ENCODE results near the gene EPHA2.

The EPHA2 gene

DNA sequence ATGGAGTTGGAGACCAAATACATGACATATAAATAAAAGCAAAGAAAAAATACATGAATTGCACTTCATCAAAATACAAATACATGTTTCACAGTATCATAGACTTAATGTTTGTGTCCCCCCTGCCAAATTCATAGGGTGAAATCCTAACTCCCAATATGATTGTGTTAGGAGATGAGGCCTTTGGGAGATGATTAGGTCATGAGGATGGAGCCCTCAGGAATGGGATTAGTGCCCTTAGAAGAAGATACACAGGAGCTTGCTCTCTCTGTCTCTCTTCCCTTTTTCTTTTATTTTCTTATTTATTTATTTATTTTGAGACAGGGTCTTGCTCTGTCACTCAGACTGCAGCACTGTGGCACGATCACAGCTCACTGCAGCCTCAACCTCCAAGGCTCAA lies 56.5 kb downstream of the EPHA2 start:
- Histone ChIP-seq H4K20me1 (ENCODE audit: insufficient read depth) (no peaks in the 10 kb centered on the region), H3K36me3 (ENCODE audit: insufficient read depth) (no peaks in the 10 kb centered on the region), H3K27me3 (ENCODE audit: insufficient read depth, low read depth) (no peaks in the 10 kb centered on the region; the same call in 1 of the 2 replicates), H3K4me2 (no peak overlapping the region), H3K4me1 (ENCODE audit: low read depth, poor library complexity, severe bottlenecking) (no peaks in the 10 kb centered on the region), H3K79me2 (ENCODE audit: insufficient read depth, low read depth) (no peaks in the 10 kb centered on the region), H3K27ac (no peak overlapping the region), H2AFZ (ENCODE audit: low read depth) (no peak overlapping the region), H3K9ac (no peak overlapping the region), H3K4me3 (IDR thresholded peaks at IDR 0.05; ENCODE audit: insufficient read depth, low read depth, low read length) (no peak overlapping the region)
- TF ChIP-seq CTCF (conservative IDR thresholded peaks at IDR 0.05; ENCODE audit: low read depth, low read length) = no peak

- H3K36me3 ChIP-seq (ENCODE audit: insufficient read depth) = no peaks in the 10 kb centered on the region
- H3K9ac ChIP-seq = no peak overlapping the region
- H3K27ac ChIP-seq = no peak overlapping the region
- H2AFZ ChIP-seq (ENCODE audit: low read depth) = no peak overlapping the region
- H3K79me2 ChIP-seq (ENCODE audit: insufficient read depth, low read depth) = no peaks in the 10 kb centered on the region
- peaks cover 3% of the 10 kb centered on the region; the same call in 1 of the 2 replicates for H3K27me3 ChIP-seq (ENCODE audit: insufficient read depth, low read depth)
- no peak overlapping the region for H3K4me2 ChIP-seq
- no peak overlapping the region for H3K4me3 ChIP-seq (IDR thresholded peaks at IDR 0.05; ENCODE audit: insufficient read depth, low read depth, low read length)
- H3K4me1 ChIP-seq (ENCODE audit: low read depth, poor library complexity, severe bottlenecking) = no peaks in the 10 kb centered on the region
- no peak for TF ChIP-seq CTCF (conservative IDR thresholded peaks at IDR 0.05; ENCODE audit: low read depth, low read length)
- H4K20me1 ChIP-seq (ENCODE audit: insufficient read depth) = no peaks in the 10 kb centered on the region
Measured at GRCh38 chr1:16095447-16095846, 60.4 kb downstream of the EPHA2 start.

GRCh38 chr1:16094453-16095158 lies 61.3 kb downstream of the EPHA2 start:
- Histone ChIP-seq H4K20me1 (ENCODE audit: insufficient read depth) (no peaks in the 10 kb centered on the region), H3K4me2 (no peak overlapping the region), H3K79me2 (ENCODE audit: insufficient read depth, low read depth) (no peaks in the 10 kb centered on the region), H3K27me3 (ENCODE audit: insufficient read depth, low read depth) (peaks cover 5% of the 10 kb centered on the region; the same call in 1 of the 2 replicates), H2AFZ (ENCODE audit: low read depth) (no peak overlapping the region), H3K4me3 (IDR thresholded peaks at IDR 0.05; ENCODE audit: insufficient read depth, low read depth, low read length) (no peak overlapping the region), H3K27ac (no peak overlapping the region), H3K9ac (no peak overlapping the region), H3K4me1 (ENCODE audit: low read depth, poor library complexity, severe bottlenecking) (no peaks in the 10 kb centered on the region), H3K36me3 (ENCODE audit: insufficient read depth) (no peaks in the 10 kb centered on the region)
- no peak for TF ChIP-seq CTCF (conservative IDR thresholded peaks at IDR 0.05; ENCODE audit: low read depth, low read length)

DNA sequence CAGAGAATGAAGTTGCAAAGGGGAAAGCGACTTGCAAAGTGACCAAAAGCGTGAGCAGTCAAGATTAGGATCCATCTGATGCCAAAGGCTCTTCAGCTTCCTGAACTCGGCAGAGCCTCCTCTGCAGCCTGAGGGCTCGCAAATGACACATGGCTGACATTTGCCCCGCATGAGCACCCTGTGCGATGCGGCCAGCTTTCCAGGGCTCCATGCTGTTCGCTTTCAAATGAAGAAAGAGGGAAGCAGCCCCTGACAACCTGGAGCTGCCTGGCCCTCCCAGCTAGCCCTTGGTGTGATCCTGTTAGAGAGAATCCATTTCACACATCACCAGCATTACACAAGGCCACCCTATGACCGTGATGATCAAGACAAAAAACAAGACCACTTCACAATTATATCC lies 62.3 kb downstream of the EPHA2 start:
- TF ChIP-seq CTCF (conservative IDR thresholded peaks at IDR 0.05; ENCODE audit: low read depth, low read length) = no peak
- peaks cover 8% of the 10 kb centered on the region; the same call in 1 of the 2 replicates for H3K27me3 ChIP-seq (ENCODE audit: insufficient read depth, low read depth)
- no peak overlapping the region for H2AFZ ChIP-seq (ENCODE audit: low read depth)
- no peak overlapping the region for H3K4me2 ChIP-seq
- H4K20me1 ChIP-seq (ENCODE audit: insufficient read depth) = no peaks in the 10 kb centered on the region
- no peak overlapping the region for H3K4me3 ChIP-seq (IDR thresholded peaks at IDR 0.05; ENCODE audit: insufficient read depth, low read depth, low read length)
- no peaks in the 10 kb centered on the region for H3K4me1 ChIP-seq (ENCODE audit: low read depth, poor library complexity, severe bottlenecking)
- no peaks in the 10 kb centered on the region for H3K79me2 ChIP-seq (ENCODE audit: insufficient read depth, low read depth)
- no peak overlapping the region for H3K9ac ChIP-seq
- no peaks in the 10 kb centered on the region for H3K36me3 ChIP-seq (ENCODE audit: insufficient read depth)
- no peak overlapping the region for H3K27ac ChIP-seq
